Activated B cell treated with CpG ODN at 0.5 μM for 24 hours (primary cell): ENCODE measurements around the gene CAMSAP3. TPM values are rescaled to one million over a fixed set of nuclear protein-coding genes. Genes with fewer than 3 reads are reported as not detected.

Source experiments
- ATAC-seq: fragments of 200-7000 bp; cut with Tn5 transposase; one replicate; pipeline ENCODE4 v1.10.0; 2021; ENCODE audit warnings: low read depth, mild to moderate bottlenecking, moderate library complexity
- CTCF ChIA-PET: fragments of 350-600 bp; sonication (Branson Sonifier 250); formaldehyde crosslinking; loops from one replicate; lab custom pipeline; 2021; ENCODE audit warnings: antibody characterized with exemption; lab: Charles Lee
- POLR2A ChIA-PET: fragments of 350-600 bp; sonication (Branson Sonifier 250); formaldehyde crosslinking; loops from one replicate; lab custom pipeline; 2021; ENCODE audit warnings: antibody characterized with exemption; lab: Charles Lee
- DNase-seq: peaks from one replicate; pipeline ENCODE4 v3.0.0; 2022
- H3K27ac Mint-ChIP-seq: one replicate; pipeline ENCODE4 v1.8.0; 2020; ENCODE audit warnings: mixed read lengths
- H3K27me3 Mint-ChIP-seq: one replicate; pipeline ENCODE4 v1.8.0; 2021; ENCODE audit warnings: mixed read lengths
- H3K36me3 Mint-ChIP-seq: one replicate; pipeline ENCODE4 v1.8.0; 2021; ENCODE audit warnings: low read depth, mixed read lengths
- H3K4me1 Mint-ChIP-seq: one replicate; pipeline ENCODE4 v1.8.0; 2021; ENCODE audit warnings: mixed read lengths
- H3K4me3 Mint-ChIP-seq: one replicate; pipeline ENCODE4 v1.8.0; 2020; ENCODE audit warnings: mild to moderate bottlenecking, mixed read lengths
- H3K9me3 Mint-ChIP-seq: one replicate; pipeline ENCODE4 v1.8.0; 2020; ENCODE audit warnings: mixed read lengths
- intact Hi-C: fragments of 100-400 bp; cut with micrococcal nuclease; formaldehyde crosslinking; loops from one replicate; pipeline ENCODE4 v1.15.1; 2024
- total RNA-seq: library from RNA; stranded (reverse); gene quantifications from 2 replicates; pipeline ENCODE4 v1.2.3, GENCODE V29; 2022
- TF ChIP-seq, protein P1 (sequence below): fragments of 200-600 bp; IDR thresholded peaks from one replicate; pipeline ENCODE4 v1.8.0; 2022; ENCODE audit warnings: antibody characterized with exemption, mild to moderate bottlenecking

The CAMSAP3 gene
- total RNA-seq, 1 donor from 2014 or later, result 0.80 TPM

- no peak overlapping the region for H3K4me3 Mint-ChIP-seq
- no peak for ATAC-seq
- TF ChIP-seq, protein P1, sequence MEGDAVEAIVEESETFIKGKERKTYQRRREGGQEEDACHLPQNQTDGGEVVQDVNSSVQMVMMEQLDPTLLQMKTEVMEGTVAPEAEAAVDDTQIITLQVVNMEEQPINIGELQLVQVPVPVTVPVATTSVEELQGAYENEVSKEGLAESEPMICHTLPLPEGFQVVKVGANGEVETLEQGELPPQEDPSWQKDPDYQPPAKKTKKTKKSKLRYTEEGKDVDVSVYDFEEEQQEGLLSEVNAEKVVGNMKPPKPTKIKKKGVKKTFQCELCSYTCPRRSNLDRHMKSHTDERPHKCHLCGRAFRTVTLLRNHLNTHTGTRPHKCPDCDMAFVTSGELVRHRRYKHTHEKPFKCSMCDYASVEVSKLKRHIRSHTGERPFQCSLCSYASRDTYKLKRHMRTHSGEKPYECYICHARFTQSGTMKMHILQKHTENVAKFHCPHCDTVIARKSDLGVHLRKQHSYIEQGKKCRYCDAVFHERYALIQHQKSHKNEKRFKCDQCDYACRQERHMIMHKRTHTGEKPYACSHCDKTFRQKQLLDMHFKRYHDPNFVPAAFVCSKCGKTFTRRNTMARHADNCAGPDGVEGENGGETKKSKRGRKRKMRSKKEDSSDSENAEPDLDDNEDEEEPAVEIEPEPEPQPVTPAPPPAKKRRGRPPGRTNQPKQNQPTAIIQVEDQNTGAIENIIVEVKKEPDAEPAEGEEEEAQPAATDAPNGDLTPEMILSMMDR, result no peak
- ChIA-PET CTCF (no interaction called here), POLR2A (interaction anchor here (0.7 kb wide), 1 partner anchor 289 kb away, joined by 3 read pairs; no protein-coding TSS in a partner anchor)
- DNase-seq, result no peak
- H3K9me3 Mint-ChIP-seq, result no peaks in the 10 kb centered on the region
- intact Hi-C loops, result no loop called here
- peaks cover 45% of the 10 kb centered on the region for H3K4me1 Mint-ChIP-seq
- no peaks in the 10 kb centered on the region for H3K27me3 Mint-ChIP-seq
- no peak overlapping the region for H3K27ac Mint-ChIP-seq
- H3K36me3 Mint-ChIP-seq, result peaks cover 24% of the 10 kb centered on the region
These were observed 35.9 kb downstream of the CAMSAP3 start for GRCh38 chr19:7631577-7631976.

- Mint-ChIP-seq H3K36me3 (peaks cover 18% of the 10 kb centered on the region), H3K9me3 (no peaks in the 10 kb centered on the region), H3K27ac (no peak overlapping the region), H3K27me3 (no peaks in the 10 kb centered on the region), H3K4me3 (no peak overlapping the region), H3K4me1 (peaks cover 48% of the 10 kb centered on the region)
- TF ChIP-seq, protein P1, result no peak
- ChIA-PET POLR2A (no interaction called here), CTCF (no interaction called here)
- ATAC-seq (no peak), DNase-seq (no peak)
- intact Hi-C loops, result no loop called here
These were observed 36.9 kb downstream of the CAMSAP3 start for GRCh38 chr19:7632340-7633203.

DNA sequence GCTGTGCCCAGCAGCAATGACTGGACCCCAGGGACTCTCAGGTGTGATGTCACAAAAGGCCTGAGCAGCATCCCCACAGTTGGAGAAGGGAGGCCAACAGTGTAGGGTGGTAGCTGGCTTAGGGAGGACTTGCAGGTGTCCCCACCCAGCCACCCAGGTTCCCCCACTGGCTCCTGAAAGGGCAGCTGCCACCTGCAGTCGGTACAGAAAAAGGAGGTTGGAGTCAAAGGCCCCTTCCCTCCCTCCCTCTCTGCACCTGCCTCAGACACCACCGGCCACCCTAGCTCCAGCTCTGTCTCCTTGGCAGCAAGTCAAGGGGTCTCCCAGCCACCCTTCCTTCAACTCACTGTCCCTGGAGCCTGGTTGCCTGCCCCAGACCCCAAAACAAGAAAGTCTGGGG, 38.0 kb downstream of the CAMSAP3 start, which contains the start of gene PCP2:
Gene PCP2, minus strand, starts transcription at position 22 of the 400 bp plus-strand sequence. CDS start 262 bp downstream, outside the sequence.
- Mint-ChIP-seq H3K4me1 (peaks cover 48% of the 10 kb centered on the region), H3K9me3 (no peaks in the 10 kb centered on the region), H3K27ac (no peak within 1 kb of the TSS), H3K27me3 (no peaks in the 10 kb centered on the region), H3K4me3 (no peak within 1 kb of the TSS), H3K36me3 (peaks cover 18% of the 10 kb centered on the region)
- POLR2A ChIA-PET, result no interaction called here
- intact Hi-C loops, result no loop called here
- TF ChIP-seq, protein P1, result no peak
- DNase-seq (no peak), ATAC-seq (no peak)
- CTCF ChIA-PET, result no interaction called here

- no peaks in the 10 kb centered on the region for H3K27me3 Mint-ChIP-seq
- ATAC-seq (no peak), DNase-seq (no peak)
- POLR2A ChIA-PET, result no interaction called here
- TF ChIP-seq, protein P1, result no peak
- peaks cover 24% of the 10 kb centered on the region for H3K36me3 Mint-ChIP-seq
- peak overlapping the region; percentile 86 for H3K4me3 Mint-ChIP-seq
- H3K9me3 Mint-ChIP-seq, result no peaks in the 10 kb centered on the region
- peaks cover 40% of the 10 kb centered on the region for H3K4me1 Mint-ChIP-seq
- H3K27ac Mint-ChIP-seq, result no peak overlapping the region
- intact Hi-C loops, result loop anchor here (2.0 kb wide), 2 partner anchors 17 to 101 kb away; partner anchors contain the start of gene PNPLA6
- CTCF ChIA-PET, result no interaction called here
These were observed 40.0 kb downstream of the CAMSAP3 start for GRCh38 chr19:7635670-7636069.

GRCh38 chr19:7636317-7636690, 40.6 kb downstream of the CAMSAP3 start:
- DNase-seq, result no peak
- Mint-ChIP-seq H3K4me1 (peaks cover 36% of the 10 kb centered on the region), H3K9me3 (no peaks in the 10 kb centered on the region), H3K27ac (peak overlapping the region; percentile 90), H3K27me3 (no peaks in the 10 kb centered on the region), H3K36me3 (peaks cover 24% of the 10 kb centered on the region), H3K4me3 (peak overlapping the region; percentile 86)
- ChIA-PET POLR2A (interaction anchor here (1.6 kb wide), 1 partner anchor 284 kb away, joined by 5 read pairs; the partner anchor contains the start of gene SNAPC2), CTCF (no interaction called here)
- TF ChIP-seq, protein P1, result no peak
- no peak for ATAC-seq
- intact Hi-C loops, result loop anchor here (2.0 kb wide), 2 partner anchors 16 to 102 kb away; partner anchors contain the start of gene PNPLA6
